NCI-H2107 treated with DMSO at 0.1 percent for 48 hours (cell line): ENCODE measurements around the gene NECTIN2.
A peak's percentile ranks its signal among the peaks of the same experiment; 100 is the strongest.
"Not testable (repeated sequence)": the region's sequence is repeated elsewhere in the genome, so short reads cannot be mapped to it uniquely, and the experiment has no call there.

Source experiments
- DNase-seq: peaks from one replicate; lab custom pipeline; 2025; ENCODE audit not compliant: unreplicated experiment; lab: John Stamatoyannopoulos, UW

Gene NECTIN2

GRCh38 chr19:44905437-44906160, 59.5 kb downstream of the NECTIN2 start, which contains the start of gene APOE:
Gene APOE (plus strand): TSS chr19:44905796. CDS start chr19:44906625, 829 bp downstream.
- DNase-seq = no peak

GRCh38 chr19:44907613-44908012, 61.5 kb downstream of the NECTIN2 start:
- DNase-seq = no peak

GRCh38 chr19:44908074-44908835, 62.2 kb downstream of the NECTIN2 start:
- no peak for DNase-seq

GRCh38 chr19:44908836-44909261, 62.8 kb downstream of the NECTIN2 start:
- no peak for DNase-seq

- DNase-seq = no peak
These were observed 63.7 kb downstream of the NECTIN2 start for GRCh38 chr19:44909775-44910174.

GRCh38 chr19:44911896-44912295, 65.8 kb downstream of the NECTIN2 start:
- not testable (repeated sequence) for DNase-seq

GRCh38 chr19:44912854-44913253, 66.8 kb downstream of the NECTIN2 start:
- no peak for DNase-seq

- DNase-seq = not testable (repeated sequence)
These were observed 67.7 kb downstream of the NECTIN2 start for GRCh38 chr19:44913512-44914432.

GRCh38 chr19:44914433-44915206, 68.5 kb downstream of the NECTIN2 start, which contains the start of gene APOC1:
Gene APOC1 (plus strand): TSS chr19:44914608. CDS start chr19:44914892, 284 bp downstream.
- DNase-seq = peak; percentile 61

- DNase-seq = no peak
These were observed 78.2 kb downstream of the NECTIN2 start for GRCh38 chr19:44924243-44924725.

GRCh38 chr19:44925114-44925891, 79.2 kb downstream of the NECTIN2 start:
- DNase-seq = no peak

- not testable (repeated sequence) for DNase-seq
These were observed 80.4 kb downstream of the NECTIN2 start for GRCh38 chr19:44926245-44927077.

GRCh38 chr19:44927746-44928145, 81.6 kb downstream of the NECTIN2 start:
- DNase-seq = no peak

- no peak for DNase-seq
These were observed 84.0 kb downstream of the NECTIN2 start for GRCh38 chr19:44930088-44930487.

GRCh38 chr19:44931541-44931940, 85.4 kb downstream of the NECTIN2 start:
- DNase-seq = no peak
